H1 (cell line): Measurements from ENCODE around the gene POLG. TPM values are rescaled to one million over a fixed set of nuclear protein-coding genes. Genes with fewer than 3 reads are reported as not detected.
A peak's percentile ranks its signal among the peaks of the same experiment; 100 is the strongest.

Experiments used
- CTCF ChIA-PET: fragments of 300-600 bp; sonication (Branson Sonifier 250); formaldehyde crosslinking; loops from one replicate; lab custom pipeline; 2021; ENCODE audit not compliant: partially characterized antibody; lab: Charles Lee
- POLR2A ChIA-PET: fragments of 300-600 bp; sonication (Branson Sonifier 250); formaldehyde crosslinking; loops from one replicate; lab custom pipeline; 2021; ENCODE audit warnings: inconsistent platforms; ENCODE audit not compliant: partially characterized antibody; lab: Charles Lee
- DNase-seq, 2 experiments: peaks; one replicate each; pipeline versions ENCODE4 v3.0.0 to v3.0.0-alpha.2; 2010 to 2022; ENCODE audit warnings: low spot score in 2 of 2, low read depth in 1 of 2, mixed read lengths in 1 of 2
- FAIRE-seq: peaks from 2 replicates; lab custom pipeline; 2011; peaks lifted over from hg19 to GRCh38; lab: Jason Lieb, UNC
- H2AFZ ChIP-seq: 2 replicates; pipeline ENCODE4 v1.8.1; 2012; ENCODE audit warnings: low read length, inconsistent platforms
- H2AK5ac ChIP-seq: 2 replicates; pipeline ENCODE4 v1.6.1; 2013; ENCODE audit warnings: low read depth, low read length
- H2BK120ac ChIP-seq: replicated peaks from 2 replicates; pipeline ENCODE3; 2013; ENCODE audit warnings: low read depth, low read length, inconsistent platforms
- H2BK12ac ChIP-seq: 2 replicates; pipeline ENCODE4 v1.6.1; 2013; ENCODE audit warnings: low read depth, low read length
- H2BK15ac ChIP-seq: 2 replicates; pipeline ENCODE4 v1.6.1; 2013; ENCODE audit warnings: low read length
- H2BK20ac ChIP-seq: 2 replicates; pipeline ENCODE4 v1.6.1; 2013; ENCODE audit warnings: low read length
- H2BK5ac ChIP-seq: 2 replicates; pipeline ENCODE4 v1.6.1; 2013; ENCODE audit warnings: low read depth, low read length
- H3K14ac ChIP-seq: 2 replicates; pipeline ENCODE4 v1.6.1; 2013; ENCODE audit warnings: inconsistent platforms; ENCODE audit not compliant: insufficient read length
- H3K18ac ChIP-seq: 2 replicates; pipeline ENCODE4 v1.6.1; 2013; ENCODE audit warnings: low read length; ENCODE audit errors: extremely low read depth
- H3K23ac ChIP-seq: 2 replicates; pipeline ENCODE4 v1.6.1; 2013; ENCODE audit warnings: inconsistent platforms; ENCODE audit not compliant: insufficient read length
- H3K23me2 ChIP-seq: 2 replicates; pipeline ENCODE4 v1.6.1; 2013; ENCODE audit warnings: low read depth, low read length
- H3K27ac ChIP-seq: 2 replicates; pipeline ENCODE4 v1.6.1; 2011; ENCODE audit warnings: low read depth, low read length, inconsistent platforms
- H3K27me3 ChIP-seq, 4 experiments: replicated peaks in 1 of 4; 1 replicate in 1 of 4; 2 replicates in 3 of 4; pipeline versions ENCODE4 v1.6.1 to v1.8.1; 2011 to 2013; ENCODE audit warnings: low read length in 3 of 4, mild to moderate bottlenecking in 3 of 4, inconsistent platforms in 2 of 4, mixed read lengths in 2 of 4, moderate library complexity in 1 of 4; ENCODE audit not compliant: control insufficient read depth in 3 of 4, insufficient read depth in 3 of 4; ENCODE audit errors: extremely low read depth in 1 of 4
- H3K36me3 ChIP-seq, 4 experiments: 2 replicates each; pipeline versions ENCODE4 v1.6.1 to v1.8.1; 2011 to 2013; ENCODE audit warnings: mild to moderate bottlenecking in 4 of 4, low read length in 3 of 4, moderate library complexity in 2 of 4, control low read depth in 1 of 4, inconsistent platforms in 1 of 4; ENCODE audit not compliant: insufficient read depth in 4 of 4, control insufficient read depth in 2 of 4
- H3K4ac ChIP-seq: replicated peaks from 2 replicates; pipeline ENCODE3; 2013; ENCODE audit warnings: low read length, low read depth, mixed read lengths, inconsistent platforms; ENCODE audit not compliant: insufficient read length
- H3K4me1 ChIP-seq, 4 experiments: replicated peaks in 1 of 4; 1 replicate in 1 of 4; 2 replicates in 3 of 4; pipeline versions ENCODE4 v1.6.1 to v1.8.1; 2011 to 2013; ENCODE audit warnings: low read length in 3 of 4, inconsistent platforms in 2 of 4, mixed read lengths in 1 of 4; ENCODE audit not compliant: insufficient read depth in 4 of 4, control insufficient read depth in 3 of 4
- H3K4me2 ChIP-seq, 2 experiments: 2 replicates each; pipeline versions ENCODE4 v1.6.1 to v1.8.1; 2011 to 2013; ENCODE audit warnings: low read depth in 2 of 2, low read length in 2 of 2, control low read depth in 1 of 2, inconsistent platforms in 1 of 2, mild to moderate bottlenecking in 1 of 2; ENCODE audit not compliant: insufficient read depth in 1 of 2
- H3K4me3 ChIP-seq, 4 experiments: fragments of 200-600, 300-600 bp in 1 of 4; sonication (generic), shearing (Covaris generic), sonication (Bioruptor Twin) in 1 of 4; 2 replicates each; pipeline versions ENCODE4 v1.5.1 to v1.8.1; 2011 to 2016; ENCODE audit warnings: low read length in 4 of 4, low read depth in 3 of 4, control low read depth in 2 of 4, inconsistent platforms in 2 of 4, mild to moderate bottlenecking in 2 of 4, mixed read lengths in 1 of 4, moderate library complexity in 1 of 4; ENCODE audit not compliant: insufficient read depth in 2 of 4; ENCODE audit errors: extremely low read depth in 1 of 4
- H3K56ac ChIP-seq: replicated peaks from 2 replicates; pipeline ENCODE3; 2013; ENCODE audit warnings: low read depth, mild to moderate bottlenecking, mixed read lengths, low read length, inconsistent platforms; ENCODE audit not compliant: insufficient read length
- H3K79me1 ChIP-seq: 2 replicates; pipeline ENCODE4 v1.6.1; 2013; ENCODE audit warnings: low read depth, low read length, control low read depth
- H3K79me2 ChIP-seq, 2 experiments: 2 replicates each; pipeline versions ENCODE4 v1.6.1 to v1.8.1; 2012 to 2013; ENCODE audit warnings: low read length in 2 of 2, mild to moderate bottlenecking in 2 of 2, inconsistent platforms in 1 of 2; ENCODE audit not compliant: insufficient read depth in 2 of 2, control insufficient read depth in 1 of 2
- H3K9ac ChIP-seq, 4 experiments: replicated peaks in 1 of 4; 1 replicate in 1 of 4; 2 replicates in 3 of 4; pipeline versions ENCODE4 v1.6.1 to v1.8.1; 2011 to 2013; ENCODE audit warnings: low read depth in 3 of 4, low read length in 3 of 4, control low read depth in 2 of 4, mild to moderate bottlenecking in 2 of 4, moderate library complexity in 2 of 4, inconsistent platforms in 1 of 4; ENCODE audit errors: extremely low read depth in 1 of 4
- H3K9me3 ChIP-seq, 2 experiments: 2 replicates each; pipeline versions ENCODE4 v1.6.1 to v1.8.1; 2012 to 2013; ENCODE audit warnings: mild to moderate bottlenecking in 2 of 2, moderate library complexity in 2 of 2, control low read depth in 1 of 2, inconsistent platforms in 1 of 2, low read depth in 1 of 2, low read length in 1 of 2, mixed read lengths in 1 of 2; ENCODE audit not compliant: insufficient read depth in 2 of 2
- H4K20me1 ChIP-seq, 2 experiments: replicated peaks in 1 of 2; 2 replicates each; pipeline versions ENCODE3 to v1.8.1; 2011 to 2013; ENCODE audit warnings: inconsistent platforms in 2 of 2, low read length in 2 of 2, mild to moderate bottlenecking in 1 of 2; ENCODE audit not compliant: insufficient read depth in 2 of 2, control insufficient read depth in 1 of 2
- H4K5ac ChIP-seq: 2 replicates; pipeline ENCODE4 v1.6.1; 2013; ENCODE audit warnings: low read length, low read depth, mixed read lengths, inconsistent platforms; ENCODE audit not compliant: insufficient read length
- H4K8ac ChIP-seq: 2 replicates; pipeline ENCODE4 v1.8.0; 2013; ENCODE audit warnings: mild to moderate bottlenecking, moderate library complexity, low read length, inconsistent platforms; ENCODE audit not compliant: insufficient read depth; ENCODE audit errors: extremely low read depth
- H4K91ac ChIP-seq: replicated peaks from 2 replicates; pipeline ENCODE3; 2013; ENCODE audit warnings: low read length, mixed read lengths, inconsistent platforms; ENCODE audit not compliant: insufficient read length
- GTF2F1 ChIP-seq: IDR thresholded peaks from 2 replicates; pipeline ENCODE4 v1.6.1; 2012; ENCODE audit warnings: low read depth, low read length, improper control_type of control experiment, borderline replicate concordance
- SIRT6 ChIP-seq: IDR thresholded peaks from one replicate; pipeline ENCODE4 v1.7.1; 2012; ENCODE audit warnings: low read length, inconsistent platforms
- SP4 ChIP-seq: IDR thresholded peaks from 2 replicates; pipeline ENCODE4 v1.6.1; 2012; ENCODE audit warnings: low read length, inconsistent platforms
- TAF1 ChIP-seq: IDR thresholded peaks from 2 replicates; pipeline ENCODE4 v1.6.1; 2011; ENCODE audit warnings: mild to moderate bottlenecking, low read depth, low read length
- WGBS, 2 experiments: shearing (Covaris generic) in 1 of 2; methylation state at CpG; one replicate each; pipeline versions ENCODE4 v1.1.6 to v1.1.7; 2013 to 2015; ENCODE audit warnings: low lambda C conversion rate in 2 of 2, mixed read lengths in 2 of 2, inconsistent platforms in 1 of 2, low coverage in 1 of 2, missing lambda C conversion rate in 1 of 2; ENCODE audit not compliant: insufficient replicate concordance in 2 of 2, insufficient coverage in 1 of 2, insufficient read length in 1 of 2; ENCODE audit errors: extremely low coverage in 1 of 2, missing lambda C conversion rate in 1 of 2; 5-methylcytosine and 5-hydroxymethylcytosine counted together
- polyA plus RNA-seq, 7 experiments: library from polyadenylated mRNA; depleted of rRNA in 3 of 7; stranded (reverse) in 5 of 7; unstranded in 2 of 7; fragments of >200 nt in 5 of 7; fragments of 200-250 nt in 2 of 7; gene quantifications; 1 replicate in 5 of 7; 2 replicates in 1 of 7; 4 replicates in 1 of 7; pipeline versions ENCODE4 v1.2.1 to v1.2.3, GENCODE V29; 2011 to 2013; ENCODE audit warnings: missing spikeins in 2 of 7, mixed read lengths in 2 of 7
- total RNA-seq: library from RNA; stranded (reverse); fragmentation: NEBNext Ultra II Directional; extraction: Animal tissue kit (Norgen Biotek cat#: 25700); gene quantifications from 2 replicates; pipeline ENCODE4 v1.2.1, GENCODE V29; 2021
- TF ChIP-seq, protein P1 (sequence below): IDR thresholded peaks from 2 replicates; pipeline ENCODE4 v1.6.1; 2011; ENCODE audit warnings: low read depth, mild to moderate bottlenecking, low read length; ENCODE audit not compliant: insufficient read depth

The POLG gene
- total and polyA plus RNA-seq, 2 of the 8 experiments (the other 6 are each of a cell fraction or from before 2014, with no cell fraction given) = 14.8 to 52.3 TPM

GRCh38 chr15:89369341-89369947, 34.8 kb upstream of the POLG start:
- CTCF ChIA-PET = interaction anchor here (0.9 to 5.3 kb wide), 7 partner anchors 11 to 105 kb away, joined by 3 to 77 read pairs (median 10); no protein-coding TSS in a partner anchor
- DNase-seq = no peak
- no peaks in the 10 kb centered on the region; a peak in 1 of 4 replicates for H3K9me3 ChIP-seq
- no peak overlapping the region for H3K4ac ChIP-seq
- peak overlapping the region; percentile 94; the same call in 1 of the 2 replicates for H2AK5ac ChIP-seq
- H3K27me3 ChIP-seq = peaks cover 97 to 100% (median 99%) of the 10 kb centered on the region in 4 experiments
- TF ChIP-seq SIRT6 (no peak), GTF2F1 (no peak), TAF1 (no peak), SP4 (no peak)
- TF ChIP-seq, protein P1, sequence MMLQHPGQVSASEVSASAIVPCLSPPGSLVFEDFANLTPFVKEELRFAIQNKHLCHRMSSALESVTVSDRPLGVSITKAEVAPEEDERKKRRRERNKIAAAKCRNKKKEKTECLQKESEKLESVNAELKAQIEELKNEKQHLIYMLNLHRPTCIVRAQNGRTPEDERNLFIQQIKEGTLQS = no peak
- FAIRE-seq = no peak
- no peak overlapping the region for H3K9ac ChIP-seq
- H3K27ac ChIP-seq = no peak overlapping the region
- H3K56ac ChIP-seq = no peak overlapping the region
- no peaks in the 10 kb centered on the region for H3K79me1 ChIP-seq
- no peak overlapping the region for H3K14ac ChIP-seq
- H2BK20ac ChIP-seq = no peak overlapping the region
- no peak overlapping the region for H2BK12ac ChIP-seq
- H3K36me3 ChIP-seq = no peaks in the 10 kb centered on the region; a peak in 1 of 8 replicates
- no peak overlapping the region for H3K23ac ChIP-seq
- H2AFZ ChIP-seq = no peak overlapping the region
- H3K4me3 ChIP-seq = peak overlapping the region in 1 of 4 experiments; percentile 50; a peak in 2 of 8 replicates
- H4K5ac ChIP-seq = no peak overlapping the region
- no peak overlapping the region for H2BK120ac ChIP-seq
- POLR2A ChIA-PET = interaction anchor here (0.6 to 5.2 kb wide), 9 partner anchors 9 to 59 kb away, joined by 3 to 26 read pairs (median 5); no protein-coding TSS in a partner anchor
- H4K8ac ChIP-seq = no peak overlapping the region
- H3K18ac ChIP-seq = no peak overlapping the region
- H2BK5ac ChIP-seq = no peak overlapping the region
- no peak overlapping the region for H4K91ac ChIP-seq
- peaks cover 11 to 37% of the 10 kb centered on the region in 2 experiments for H4K20me1 ChIP-seq
- no peaks in the 10 kb centered on the region for H3K79me2 ChIP-seq
- H3K4me2 ChIP-seq = peak overlapping the region; percentile 58 to 80
- H3K4me1 ChIP-seq = peaks cover 10 to 32% (median 20%) of the 10 kb centered on the region in 4 experiments
- H2BK15ac ChIP-seq = no peak overlapping the region
- 6% methylated on average over 3 of the region's 3 CpGs; no CpG with 5 or more reads in 1 of the 2 experiments for WGBS, 2 experiments
- peaks cover 6% of the 10 kb centered on the region; the same call in 1 of the 2 replicates for H3K23me2 ChIP-seq
